Fibroblast of lung (primary cell): ENCODE results near the gene RIN3. TPM values are rescaled to one million over a fixed set of nuclear protein-coding genes. Genes with fewer than 3 reads are reported as not detected.

ENCODE experiments used
- DNase-seq, 2 donors: peaks; one replicate each; pipeline versions ENCODE4 v3.0.0 to v3.0.0-alpha.2; 2010; ENCODE audit warnings: low read depth in 2 of 2
- H2AFZ ChIP-seq: 2 replicates; pipeline ENCODE4 v1.5.1; 2012; ENCODE audit warnings: low read length, control low read depth, inconsistent platforms
- H3K27ac ChIP-seq: 2 replicates; pipeline ENCODE4 v1.5.1; 2011; ENCODE audit warnings: low read length, control low read depth; ENCODE audit not compliant: insufficient read depth
- H3K27me3 ChIP-seq: 2 replicates; pipeline ENCODE4 v1.5.1; 2011; ENCODE audit warnings: mild to moderate bottlenecking, low read length; ENCODE audit not compliant: control insufficient read depth, insufficient read depth
- H3K36me3 ChIP-seq: 2 replicates; pipeline ENCODE4 v1.5.1; 2011; ENCODE audit warnings: low read length; ENCODE audit not compliant: control insufficient read depth, insufficient read depth
- H3K4me1 ChIP-seq: 2 replicates; pipeline ENCODE4 v1.5.1; 2011; ENCODE audit warnings: low read length; ENCODE audit not compliant: control insufficient read depth, insufficient read depth; ENCODE audit errors: extremely low read depth
- H3K4me2 ChIP-seq: 2 replicates; pipeline ENCODE4 v1.5.1; 2011; ENCODE audit warnings: low read length, control low read depth; ENCODE audit not compliant: insufficient read depth; ENCODE audit errors: extremely low read depth
- H3K4me3 ChIP-seq, 4 experiments: fragments of 200-600 bp in 1 of 4; sonication (generic) in 1 of 4; replicated peaks in 1 of 4; 2 replicates each; pipeline ENCODE4 v1.5.1; 2011 to 2016; ENCODE audit warnings: low read length in 4 of 4, low read depth in 3 of 4, mild to moderate bottlenecking in 3 of 4, control low read depth in 2 of 4, inconsistent platforms in 1 of 4, mixed read lengths in 1 of 4; ENCODE audit not compliant: insufficient read depth in 1 of 4; ENCODE audit errors: control extremely low read depth in 1 of 4
- H3K79me2 ChIP-seq: 2 replicates; pipeline ENCODE4 v1.5.1; 2012; ENCODE audit warnings: mild to moderate bottlenecking, low read length, inconsistent platforms; ENCODE audit not compliant: control insufficient read depth, insufficient read depth
- H3K9ac ChIP-seq: 2 replicates; pipeline ENCODE4 v1.5.1; 2011; ENCODE audit warnings: mild to moderate bottlenecking, low read length, control low read depth; ENCODE audit not compliant: insufficient read depth
- H3K9me3 ChIP-seq: 2 replicates; pipeline ENCODE4 v1.5.1; 2012; ENCODE audit warnings: low read depth, low read length; ENCODE audit not compliant: control insufficient read depth, insufficient read depth
- H4K20me1 ChIP-seq: 2 replicates; pipeline ENCODE4 v1.5.1; 2011; ENCODE audit warnings: low read length; ENCODE audit not compliant: control insufficient read depth, insufficient read depth; ENCODE audit errors: extremely low read depth
- CTCF ChIP-seq, 2 donors: IDR thresholded peaks in 1 of 2; conservative IDR thresholded peaks in 1 of 2; 1 replicate in 1 of 2; 2 replicates in 1 of 2; pipeline ENCODE4 v1.5.1; 2011 to 2012; ENCODE audit warnings: low read length in 2 of 2, control low read depth in 1 of 2, inconsistent platforms in 1 of 2, low read depth in 1 of 2, mild to moderate bottlenecking in 1 of 2
- EZH2 ChIP-seq: IDR thresholded peaks from 2 replicates; pipeline ENCODE4 v1.5.1; 2012; ENCODE audit warnings: low read length, control low read depth, mild to moderate bottlenecking; ENCODE audit errors: missing control alignments
- polyA plus RNA-seq, 2 donors: library from polyadenylated mRNA; depleted of rRNA in 1 of 2; stranded (reverse) in 1 of 2; unstranded in 1 of 2; fragments of >200 nt; gene quantifications; 2 replicates each; pipeline ENCODE4 v1.2.1, GENCODE V29; 2011 to 2012; ENCODE audit warnings: missing spikeins in 1 of 2
- total RNA-seq: library from RNA; depleted of rRNA; stranded (reverse); fragments of >200 nt; gene quantifications from 2 replicates; pipeline ENCODE4 v1.2.1, GENCODE V29; 2014

RIN3 gene
- total and polyA plus RNA-seq, 2 donors (not counting 1 experiment from before 2014, with no cell fraction given) = 8.9 to 9.2 TPM

- Histone ChIP-seq H3K27ac (no peak overlapping the region), H2AFZ (no peak overlapping the region)
- TF ChIP-seq CTCF (conservative IDR thresholded peaks at IDR 0.05 in 1 of 2, IDR thresholded peaks at IDR 0.05 in 1 of 2; ENCODE audit: low read depth in 1 of 2, low read length in 2 of 2) (no peak), EZH2 (no peak)
These were observed 100.2 kb downstream of the RIN3 start for GRCh38 chr14:92613681-92614260.

GRCh38 chr14:92615451-92615850 is 101.9 kb downstream of the RIN3 start:
- Histone ChIP-seq H3K4me3 (no peak overlapping the region), H3K27me3 (no peaks in the 10 kb centered on the region), H3K4me1 (peaks cover 3% of the 10 kb centered on the region), H3K9me3 (no peaks in the 10 kb centered on the region), H3K36me3 (peaks cover 1% of the 10 kb centered on the region), H4K20me1 (no peaks in the 10 kb centered on the region), H3K79me2 (no peaks in the 10 kb centered on the region), H2AFZ (no peak overlapping the region), H3K27ac (no peak overlapping the region), H3K4me2 (no peak overlapping the region), H3K9ac (no peak overlapping the region)
- DNase-seq = no peak
- TF ChIP-seq EZH2 (no peak), CTCF (conservative IDR thresholded peaks at IDR 0.05 in 1 of 2, IDR thresholded peaks at IDR 0.05 in 1 of 2; ENCODE audit: low read depth in 1 of 2, low read length in 2 of 2) (no peak)

More at GRCh38 chr14:92613681-92614260, 100.2 kb downstream of the RIN3 start:
- no peaks in the 10 kb centered on the region for H4K20me1 ChIP-seq
- no peaks in the 10 kb centered on the region for H3K4me1 ChIP-seq
- H3K36me3 ChIP-seq = peaks cover 1% of the 10 kb centered on the region
- no peak overlapping the region for H3K4me3 ChIP-seq
- DNase-seq = no peak
- H3K9ac ChIP-seq = no peak overlapping the region
- no peaks in the 10 kb centered on the region for H3K9me3 ChIP-seq
- no peaks in the 10 kb centered on the region for H3K79me2 ChIP-seq
- H3K27me3 ChIP-seq = no peaks in the 10 kb centered on the region
- no peak overlapping the region for H3K4me2 ChIP-seq

GRCh38 chr14:92616178-92616577 is 102.6 kb downstream of the RIN3 start:
- no peak overlapping the region for H3K4me3 ChIP-seq
- H3K79me2 ChIP-seq = no peaks in the 10 kb centered on the region
- peaks cover 1% of the 10 kb centered on the region for H3K36me3 ChIP-seq
- no peaks in the 10 kb centered on the region for H3K27me3 ChIP-seq
- no peak overlapping the region for H3K27ac ChIP-seq
- no peak overlapping the region for H3K9ac ChIP-seq
- no peak for DNase-seq
- H4K20me1 ChIP-seq = no peaks in the 10 kb centered on the region
- H3K4me2 ChIP-seq = no peak overlapping the region
- TF ChIP-seq CTCF (conservative IDR thresholded peaks at IDR 0.05 in 1 of 2, IDR thresholded peaks at IDR 0.05 in 1 of 2; ENCODE audit: low read depth in 1 of 2, low read length in 2 of 2) = no peak
- TF ChIP-seq EZH2 = no peak
- H3K4me1 ChIP-seq = peaks cover 6% of the 10 kb centered on the region
- no peaks in the 10 kb centered on the region for H3K9me3 ChIP-seq
- no peak overlapping the region for H2AFZ ChIP-seq
